Activated T-cell treated with anti-CD3 and anti-CD28 coated beads, Interleukin-2, amount 50 U/mL, for 72 hours (primary cell): ENCODE data around the gene NKAIN2. TPM values are rescaled to one million over a fixed set of nuclear protein-coding genes. Genes with fewer than 3 reads are reported as not detected.

Source experiments
- ATAC-seq, 2 donors: fragments of 150-1000 bp; cut with Tn5 transposase; replicated peaks in 1 of 2; 2 replicates each; pipeline ENCODE4 v1.10.0; 2021; ENCODE audit warnings: moderate library complexity in 2 of 2, mild to moderate bottlenecking in 1 of 2
- DNase-seq, 2 donors: peaks; one replicate each; pipeline ENCODE4 v3.0.0; 2021 to 2022; ENCODE audit warnings: mixed read lengths in 1 of 2
- H3K27ac Mint-ChIP-seq: one replicate; pipeline ENCODE4 v1.8.0; 2022; ENCODE audit warnings: mild to moderate bottlenecking, moderate library complexity, mixed read lengths
- H3K27me3 Mint-ChIP-seq: one replicate; pipeline ENCODE4 v1.8.0; 2022; ENCODE audit warnings: low read depth, mixed read lengths
- H3K36me3 Mint-ChIP-seq, 2 donors: one replicate each; pipeline ENCODE4 v1.8.0; 2022; ENCODE audit warnings: mixed read lengths in 2 of 2, mild to moderate bottlenecking in 1 of 2; ENCODE audit not compliant: insufficient read depth in 2 of 2
- H3K4me1 Mint-ChIP-seq: one replicate; pipeline ENCODE4 v1.8.0; 2022; ENCODE audit warnings: low read depth, mixed read lengths
- H3K4me3 Mint-ChIP-seq, 2 donors: one replicate each; pipeline ENCODE4 v1.8.0; 2022; ENCODE audit warnings: mild to moderate bottlenecking in 2 of 2, mixed read lengths in 2 of 2, moderate library complexity in 2 of 2
- H3K9me3 Mint-ChIP-seq, 2 donors: one replicate each; pipeline ENCODE4 v1.8.0; 2022; ENCODE audit warnings: mixed read lengths in 2 of 2
- total RNA-seq, 2 donors: library from RNA; stranded (reverse); gene quantifications; one replicate each; pipeline ENCODE4 v1.2.3, GENCODE V29; 2022

Gene NKAIN2
- total RNA-seq, 2 donors from 2014 or later: not detected

DNA sequence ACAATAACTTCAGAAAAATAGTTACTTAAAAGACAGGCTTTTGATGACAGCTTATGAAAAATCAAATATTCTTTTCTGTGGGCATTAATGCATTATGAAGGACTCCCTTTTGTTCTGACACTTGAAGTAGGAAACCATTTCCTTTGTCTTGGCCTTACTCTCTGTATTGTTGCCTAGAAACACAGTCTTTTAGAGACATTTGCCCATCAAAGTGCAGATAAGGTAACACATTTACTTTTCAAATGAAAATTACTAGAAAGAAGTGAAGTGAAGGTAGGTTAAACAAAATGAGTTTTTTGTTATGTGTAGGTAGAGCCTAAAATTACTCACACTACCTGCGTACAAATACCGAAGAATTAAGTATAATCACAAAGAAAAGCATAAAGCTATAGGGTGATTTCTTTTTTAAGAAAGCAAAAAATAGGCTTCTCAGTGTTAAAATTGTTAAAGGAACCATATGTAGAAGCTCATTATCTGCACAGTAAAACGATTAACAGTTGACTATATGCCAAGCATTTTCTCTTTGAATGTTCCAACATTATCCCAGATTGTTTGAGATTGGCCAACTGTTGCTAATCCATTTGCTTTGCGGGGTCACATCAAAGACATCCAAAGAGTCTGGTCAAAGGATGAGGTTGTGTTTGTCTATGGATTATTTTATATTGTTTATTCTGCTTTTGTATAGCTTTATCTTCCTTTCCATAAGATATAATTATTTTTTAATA lies 616.6 kb downstream of the NKAIN2 start:
- no peaks in the 10 kb centered on the region for H3K4me1 Mint-ChIP-seq
- H3K36me3 Mint-ChIP-seq: no peaks in the 10 kb centered on the region
- H3K4me3 Mint-ChIP-seq: no peak overlapping the region

DNA sequence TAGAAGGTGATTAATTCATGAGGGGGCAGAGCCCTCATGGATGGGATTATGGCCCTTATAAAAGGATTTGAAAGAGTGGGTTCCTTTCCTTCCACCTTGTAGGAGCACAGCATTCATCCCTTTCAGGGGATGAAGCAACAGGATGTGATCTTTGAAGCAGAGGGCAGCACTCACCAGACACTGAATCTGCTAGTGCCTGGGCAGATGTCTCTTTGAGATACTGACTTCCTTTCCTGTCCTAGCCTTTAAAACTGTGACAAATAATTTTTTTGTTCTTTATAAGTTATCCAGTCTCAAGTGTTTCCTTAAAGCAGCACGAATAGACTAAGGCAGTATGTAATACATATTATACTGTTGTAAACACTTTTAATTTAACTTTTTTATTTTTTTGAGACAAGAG lies 620.0 kb downstream of the NKAIN2 start:
- H3K27me3 Mint-ChIP-seq: no peaks in the 10 kb centered on the region
- ATAC-seq (no peak), DNase-seq (no peak)
- H3K36me3 Mint-ChIP-seq: no peaks in the 10 kb centered on the region
- no peaks in the 10 kb centered on the region for H3K4me1 Mint-ChIP-seq
- H3K27ac Mint-ChIP-seq: no peak overlapping the region
- no peak overlapping the region for H3K4me3 Mint-ChIP-seq
- H3K9me3 Mint-ChIP-seq: peaks cover 0 to 1% of the 10 kb centered on the region in 2 donors

More for the DNA sequence above, 616.6 kb downstream of the NKAIN2 start:
- no peak for DNase-seq
- Mint-ChIP-seq H3K9me3 (no peaks in the 10 kb centered on the region), H3K27ac (no peak overlapping the region), H3K27me3 (no peaks in the 10 kb centered on the region)
- ATAC-seq: no peak

DNA sequence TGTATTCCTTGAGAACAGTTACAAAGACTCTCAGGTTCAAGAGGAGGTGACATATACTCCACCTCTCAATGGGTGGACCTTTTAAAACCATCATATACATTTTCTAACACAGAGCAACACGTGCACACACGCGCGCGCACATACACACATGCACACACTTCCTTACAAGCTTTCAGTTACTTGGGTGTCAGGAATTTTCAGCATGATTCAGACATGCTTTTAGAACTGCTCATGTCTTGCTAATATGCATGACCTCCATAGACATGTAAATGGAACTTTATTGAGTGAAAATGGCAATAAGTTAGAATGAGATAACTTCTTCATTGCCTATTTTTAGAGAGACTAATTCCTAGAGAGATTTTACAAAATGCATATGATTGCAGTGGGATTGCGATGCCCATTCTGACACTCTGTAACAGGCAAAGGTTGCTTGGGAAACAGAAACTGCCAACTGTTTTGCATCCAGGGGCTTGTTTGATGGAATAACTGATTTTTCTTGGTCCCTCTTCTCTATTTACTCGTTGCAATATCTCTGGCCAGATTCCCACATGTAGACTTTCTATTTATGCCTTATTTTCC lies 627.2 kb downstream of the NKAIN2 start:
- no peak for DNase-seq
- ATAC-seq: no peak
- no peak overlapping the region for H3K4me3 Mint-ChIP-seq
- H3K27ac Mint-ChIP-seq: no peak overlapping the region
- H3K27me3 Mint-ChIP-seq: no peaks in the 10 kb centered on the region
- H3K9me3 Mint-ChIP-seq: peaks cover 2 to 3% of the 10 kb centered on the region in 2 donors
- H3K36me3 Mint-ChIP-seq: peaks cover 0 to 1% of the 10 kb centered on the region in 2 donors
- H3K4me1 Mint-ChIP-seq: no peaks in the 10 kb centered on the region

DNA sequence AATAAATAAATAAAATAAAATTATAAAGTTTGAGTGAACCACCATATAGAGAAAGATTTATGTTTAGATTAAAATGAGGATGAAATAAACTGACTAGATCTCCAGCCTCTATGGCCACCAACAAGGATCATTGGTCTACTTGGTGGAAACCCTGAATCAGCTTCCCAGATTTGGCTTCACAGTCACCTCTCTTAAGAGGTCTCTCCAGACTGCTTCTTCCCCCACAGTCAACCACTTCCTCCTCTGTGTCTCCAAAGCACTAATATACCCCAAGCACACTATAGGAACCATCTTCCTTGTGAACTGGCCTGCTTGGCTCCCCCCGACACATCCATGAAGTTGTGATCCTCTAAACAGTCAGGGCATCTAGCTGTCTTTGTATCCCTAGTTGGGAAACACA lies 629.0 kb downstream of the NKAIN2 start:
- peaks cover 1 to 4% of the 10 kb centered on the region in 2 donors for H3K9me3 Mint-ChIP-seq
- no peak overlapping the region for H3K4me3 Mint-ChIP-seq
- no peak overlapping the region for H3K27ac Mint-ChIP-seq
- no peaks in the 10 kb centered on the region for H3K27me3 Mint-ChIP-seq
- DNase-seq: no peak
- no peak for ATAC-seq
- no peaks in the 10 kb centered on the region for H3K4me1 Mint-ChIP-seq
- peaks cover 0 to 1% of the 10 kb centered on the region in 2 donors for H3K36me3 Mint-ChIP-seq

DNA sequence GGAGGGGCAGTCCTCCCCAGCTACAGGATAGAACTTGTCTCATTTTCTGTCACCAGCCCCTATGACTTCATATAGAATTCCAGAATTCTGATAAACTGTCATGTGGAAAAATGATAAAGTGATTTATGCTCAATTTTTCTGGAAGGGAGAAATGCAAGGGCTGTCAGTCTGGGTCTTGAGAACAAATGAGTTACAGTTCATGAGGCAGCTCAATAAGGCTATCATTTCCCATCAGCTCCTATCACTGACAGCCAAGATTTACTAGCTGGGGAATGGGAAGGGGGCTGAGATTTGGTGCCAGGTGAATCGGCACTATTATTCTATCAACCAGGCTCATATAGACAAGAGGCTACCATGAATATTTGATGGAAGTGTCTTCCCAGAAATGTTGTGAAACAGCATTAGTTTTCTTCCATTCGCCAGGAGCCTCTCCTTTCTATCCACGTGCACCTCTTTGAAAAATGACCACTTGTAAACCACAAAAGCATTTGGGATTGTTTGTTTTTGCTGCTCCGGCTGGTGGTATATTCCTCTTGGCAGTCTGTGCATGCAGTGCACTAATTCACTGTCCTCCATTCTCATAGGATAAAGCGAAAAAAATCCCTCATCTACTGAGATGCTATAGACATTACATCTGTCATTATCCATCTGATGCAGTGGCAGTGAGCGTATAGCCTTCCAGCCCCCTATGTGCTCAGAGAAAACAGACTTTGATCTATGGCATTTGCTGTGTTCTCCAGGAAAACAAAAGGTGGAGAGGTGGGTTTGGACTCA lies 629.9 kb downstream of the NKAIN2 start:
- no peaks in the 10 kb centered on the region for H3K4me1 Mint-ChIP-seq

GRCh38 chr6:124434421-124434820 lies 630.8 kb downstream of the NKAIN2 start:
- Mint-ChIP-seq H3K36me3 (peaks cover 0 to 1% of the 10 kb centered on the region in 2 donors), H3K4me1 (no peaks in the 10 kb centered on the region), H3K9me3 (peaks cover 2 to 5% of the 10 kb centered on the region in 2 donors), H3K4me3 (no peak overlapping the region), H3K27ac (no peak overlapping the region), H3K27me3 (no peaks in the 10 kb centered on the region)
- no peak for ATAC-seq
- no peak for DNase-seq

More for the DNA sequence above, 629.9 kb downstream of the NKAIN2 start:
- DNase-seq (no peak), ATAC-seq (no peak)
- Mint-ChIP-seq H3K27me3 (no peaks in the 10 kb centered on the region), H3K36me3 (peaks cover 0 to 1% of the 10 kb centered on the region in 2 donors), H3K27ac (no peak overlapping the region), H3K9me3 (peaks cover 2 to 4% of the 10 kb centered on the region in 2 donors), H3K4me3 (no peak overlapping the region)

GRCh38 chr6:124436803-124437202 lies 633.1 kb downstream of the NKAIN2 start:
- no peak overlapping the region for H3K27ac Mint-ChIP-seq
- no peaks in the 10 kb centered on the region for H3K27me3 Mint-ChIP-seq
- ATAC-seq (no peak), DNase-seq (no peak)
- H3K36me3 Mint-ChIP-seq: no peaks in the 10 kb centered on the region
- H3K9me3 Mint-ChIP-seq: peaks cover 2 to 4% of the 10 kb centered on the region in 2 donors
- H3K4me3 Mint-ChIP-seq: no peak overlapping the region
- no peaks in the 10 kb centered on the region for H3K4me1 Mint-ChIP-seq

- Mint-ChIP-seq H3K27ac (no peak overlapping the region), H3K4me3 (no peak overlapping the region), H3K27me3 (no peaks in the 10 kb centered on the region), H3K36me3 (no peaks in the 10 kb centered on the region), H3K4me1 (no peaks in the 10 kb centered on the region), H3K9me3 (peaks cover 2 to 4% of the 10 kb centered on the region in 2 donors)
- DNase-seq (no peak), ATAC-seq (no peak)
Observed at GRCh38 chr6:124438546-124439065, 634.9 kb downstream of the NKAIN2 start.

DNA sequence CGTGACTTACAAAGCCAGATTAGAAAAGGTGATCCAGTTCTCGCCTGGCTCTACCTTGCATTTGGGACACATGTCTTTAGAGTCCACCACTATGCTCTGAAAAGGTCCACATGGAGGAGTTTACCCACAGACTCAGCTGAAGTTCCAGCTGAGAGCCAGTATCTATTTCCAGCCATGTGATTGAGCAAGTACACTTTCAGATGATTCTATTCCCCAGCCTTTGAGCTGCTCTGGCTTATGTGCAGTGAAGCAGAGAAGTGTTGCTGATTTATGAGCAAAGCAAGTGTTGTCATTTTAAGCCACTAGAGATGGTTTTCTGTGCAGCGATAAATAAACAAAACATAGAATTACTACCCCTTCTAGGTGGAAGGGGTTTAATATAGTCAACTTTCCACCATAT lies 637.8 kb downstream of the NKAIN2 start:
- ATAC-seq (no peak), DNase-seq (no peak)
- H3K4me1 Mint-ChIP-seq: no peaks in the 10 kb centered on the region
- H3K36me3 Mint-ChIP-seq: no peaks in the 10 kb centered on the region
- H3K9me3 Mint-ChIP-seq: peaks cover 2 to 4% of the 10 kb centered on the region in 2 donors
- H3K4me3 Mint-ChIP-seq: no peak overlapping the region
- no peaks in the 10 kb centered on the region for H3K27me3 Mint-ChIP-seq
- no peak overlapping the region for H3K27ac Mint-ChIP-seq

- Mint-ChIP-seq H3K27ac (no peak overlapping the region), H3K4me3 (no peak overlapping the region), H3K9me3 (peaks cover 0 to 4% of the 10 kb centered on the region in 2 donors), H3K36me3 (no peaks in the 10 kb centered on the region), H3K27me3 (no peaks in the 10 kb centered on the region), H3K4me1 (no peaks in the 10 kb centered on the region)
- DNase-seq (no peak), ATAC-seq (no peak)
Observed at GRCh38 chr6:124443541-124443940, 639.9 kb downstream of the NKAIN2 start.

DNA sequence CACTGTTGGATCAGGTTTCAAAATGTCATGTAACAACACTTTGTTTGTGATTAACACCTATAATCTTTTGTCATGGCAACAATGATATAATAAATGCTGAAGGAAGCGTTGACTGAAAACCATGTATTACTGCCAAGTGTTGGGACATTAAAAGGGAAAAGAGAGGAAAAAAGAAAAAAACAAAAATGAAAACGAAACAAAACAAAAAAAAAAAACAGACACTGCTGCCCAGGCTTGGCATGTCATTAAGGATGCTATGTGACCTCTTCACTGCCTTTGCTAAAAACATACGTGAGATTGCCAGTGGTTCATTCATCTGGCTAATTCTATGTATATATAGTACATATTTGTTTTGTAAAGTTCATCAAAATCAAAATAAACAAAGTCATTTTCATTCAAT lies 641.9 kb downstream of the NKAIN2 start:
- Mint-ChIP-seq H3K4me3 (no peak overlapping the region), H3K9me3 (no peaks in the 10 kb centered on the region), H3K27ac (no peak overlapping the region), H3K36me3 (no peaks in the 10 kb centered on the region), H3K27me3 (no peaks in the 10 kb centered on the region), H3K4me1 (no peaks in the 10 kb centered on the region)
- ATAC-seq: no peak
- DNase-seq: no peak

- no peak for DNase-seq
- Mint-ChIP-seq H3K4me1 (no peaks in the 10 kb centered on the region), H3K27ac (no peak overlapping the region), H3K9me3 (no peaks in the 10 kb centered on the region), H3K27me3 (no peaks in the 10 kb centered on the region), H3K4me3 (no peak overlapping the region), H3K36me3 (no peaks in the 10 kb centered on the region)
- no peak for ATAC-seq
Observed at GRCh38 chr6:124446961-124447360, 643.3 kb downstream of the NKAIN2 start.

DNA sequence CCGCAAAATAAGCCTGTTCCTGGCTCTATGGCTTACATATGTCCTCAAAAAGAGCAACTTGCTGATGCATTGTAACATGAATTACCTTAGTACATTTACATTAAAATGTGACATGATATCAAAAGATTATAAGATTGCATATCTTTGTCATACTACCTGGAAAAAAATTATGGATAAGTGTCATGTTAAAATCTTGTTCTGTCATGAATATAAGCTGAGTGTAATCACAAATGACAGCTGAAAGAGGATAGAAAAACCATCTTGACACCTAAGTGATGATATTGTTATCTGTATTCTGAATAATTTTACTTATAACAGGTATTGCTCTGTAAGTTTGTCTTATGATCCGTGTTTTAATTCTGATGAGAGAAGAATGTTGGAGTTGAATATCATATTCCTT lies 655.6 kb downstream of the NKAIN2 start:
- DNase-seq: no peak
- Mint-ChIP-seq H3K36me3 (no peaks in the 10 kb centered on the region), H3K4me1 (no peaks in the 10 kb centered on the region), H3K27ac (no peak overlapping the region), H3K4me3 (no peak overlapping the region), H3K9me3 (peaks cover 0 to 3% of the 10 kb centered on the region in 2 donors), H3K27me3 (no peaks in the 10 kb centered on the region)
- no peak for ATAC-seq
